AG09319 (cell line): ENCODE results near the gene WNT5B.
"Not testable (repeated sequence)": the region's sequence is repeated elsewhere in the genome, so short reads cannot be mapped to it uniquely, and the experiment has no call there.

Experiments
- DNase-seq: peaks from one replicate; pipeline ENCODE4 v3.0.0-alpha.2; 2010; ENCODE audit warnings: low read depth; ENCODE audit errors: extremely low read depth
- CTCF ChIP-seq: IDR thresholded peaks from 2 replicates; pipeline ENCODE4 v1.5.1; 2011; ENCODE audit warnings: low read depth, mild to moderate bottlenecking, inconsistent platforms, low read length, moderate library complexity

WNT5B gene

DNA sequence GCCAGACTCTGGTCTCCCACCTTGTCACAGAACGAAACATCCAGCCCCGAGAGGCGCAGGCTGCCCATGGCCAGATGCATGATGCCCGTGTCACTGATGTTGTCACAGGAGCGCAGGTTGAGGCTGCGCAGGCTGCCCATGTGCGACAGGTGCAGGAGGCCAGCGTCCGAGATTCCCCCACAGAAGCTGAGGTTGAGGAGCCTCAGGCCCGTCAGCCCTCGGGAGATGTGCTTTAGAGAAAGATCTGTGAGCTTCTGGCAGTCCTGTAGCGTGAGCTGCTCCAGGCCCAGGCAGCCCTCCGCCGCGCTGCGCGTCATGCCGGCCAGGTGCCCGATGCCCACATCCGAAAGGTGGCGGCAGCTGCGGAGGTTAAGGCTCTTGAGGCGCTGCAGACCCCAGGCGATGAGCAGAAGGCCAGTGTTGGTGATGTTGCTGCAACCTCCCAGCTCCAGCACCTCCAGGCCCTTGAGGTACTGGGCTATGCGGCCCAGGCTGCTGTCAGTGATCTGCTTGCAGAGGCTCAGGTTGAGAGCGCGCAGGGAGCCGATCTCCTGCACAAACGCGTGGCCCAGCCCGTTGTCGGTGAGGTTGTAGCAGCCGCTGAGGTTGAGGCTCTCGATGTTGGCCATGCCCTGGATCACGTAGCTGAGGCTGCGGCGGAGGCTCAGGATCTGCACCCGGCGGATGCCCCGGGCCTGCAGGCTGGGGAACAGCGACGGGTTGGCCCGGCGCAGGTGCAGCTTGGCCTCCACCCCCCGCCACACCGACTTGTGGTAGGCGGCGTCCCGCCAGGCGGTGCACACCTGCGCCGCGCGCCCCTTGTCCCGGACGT lies 35.6 kb upstream of the WNT5B start:
- no peak for TF ChIP-seq CTCF
- DNase-seq = no peak

- no peak for DNase-seq
- no peak for TF ChIP-seq CTCF
Measured at GRCh38 chr12:1594006-1594260, 35.1 kb upstream of the WNT5B start.

- no peak for DNase-seq
- TF ChIP-seq CTCF = no peak
Measured at GRCh38 chr12:1594261-1595025, 34.6 kb upstream of the WNT5B start, which contains the start of gene FBXL14. Gene FBXL14, minus strand, starts transcription at chr12:1594581. Its CDS starts 515 bp downstream, at chr12:1594066.

DNA sequence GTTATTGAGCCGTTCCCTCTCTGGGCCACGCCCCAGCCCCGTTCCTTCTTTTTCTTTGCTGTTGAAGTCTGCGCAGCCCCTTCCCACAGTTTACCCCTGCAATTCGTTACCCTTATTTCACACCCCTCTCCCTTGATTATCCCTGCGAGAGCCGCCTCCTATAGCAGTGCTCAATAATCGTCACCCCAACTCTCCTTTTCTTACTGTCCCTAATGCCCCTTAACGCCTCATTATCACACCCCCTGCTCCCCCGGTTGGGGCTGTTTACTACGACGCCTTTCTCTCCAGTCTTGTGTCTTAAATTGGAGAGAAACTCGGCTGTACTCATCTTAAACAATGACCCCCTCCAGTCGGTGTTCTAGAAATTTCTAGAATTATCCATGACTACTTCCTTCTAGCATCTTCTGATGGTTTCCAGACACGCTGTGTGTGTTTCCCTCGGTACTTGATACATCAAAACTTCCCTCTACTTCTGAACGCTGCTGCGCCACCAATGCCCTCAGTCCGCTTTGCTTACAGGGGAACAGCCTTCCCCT lies 33.9 kb upstream of the WNT5B start:
- no peak for TF ChIP-seq CTCF

DNA sequence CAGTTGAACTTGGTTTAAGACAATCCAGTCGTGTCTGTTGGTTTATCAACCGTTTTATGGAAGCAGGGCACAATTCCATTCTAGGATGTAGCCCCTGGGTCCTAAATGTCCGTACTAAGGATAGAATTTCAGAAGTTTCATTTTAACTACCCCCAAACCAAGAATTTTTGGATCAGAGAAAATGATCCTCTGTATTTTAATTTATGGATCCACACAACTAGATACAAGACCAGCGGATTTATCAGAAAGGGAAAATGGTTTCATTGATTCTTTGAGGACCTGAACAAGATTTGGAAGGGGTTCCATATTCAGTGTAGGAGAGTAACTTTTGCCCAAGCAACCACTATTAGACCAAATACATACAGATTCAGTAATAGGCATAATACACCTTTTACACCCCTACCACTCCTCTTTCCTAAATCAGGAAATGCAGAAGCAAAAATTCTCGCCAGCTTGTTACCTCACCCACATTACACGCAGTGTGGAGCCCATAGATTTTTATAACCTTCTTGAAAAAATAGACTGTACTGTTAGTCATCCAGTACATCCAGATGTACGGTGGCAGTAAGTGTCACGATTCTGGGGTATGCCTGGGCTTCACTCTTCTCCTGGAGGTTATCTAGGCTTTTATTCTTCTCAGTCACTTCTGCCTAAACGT lies 33.2 kb upstream of the WNT5B start:
- DNase-seq = no peak
- no peak for TF ChIP-seq CTCF

More for the DNA sequence above, 33.9 kb upstream of the WNT5B start:
- no peak for DNase-seq

DNA sequence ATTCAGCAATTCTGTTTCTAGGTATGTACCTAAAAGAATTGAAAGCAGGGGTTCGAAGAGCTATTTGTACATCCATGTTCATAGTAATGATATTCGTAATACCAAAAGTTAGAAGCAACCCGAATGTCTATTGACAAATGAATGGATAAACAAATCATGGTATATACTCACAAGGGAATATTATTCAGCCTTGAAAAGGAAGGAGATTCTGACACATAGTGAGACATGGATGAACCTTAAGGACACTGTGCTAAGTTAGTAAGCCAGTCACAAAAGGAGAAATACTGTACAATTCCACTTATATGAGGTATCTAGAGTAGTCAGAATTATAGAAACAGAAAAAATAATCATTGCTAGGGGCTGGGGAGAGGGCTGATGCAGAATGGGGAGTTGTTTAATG lies 30.3 kb upstream of the WNT5B start:
- no peak for TF ChIP-seq CTCF
- no peak for DNase-seq

DNA sequence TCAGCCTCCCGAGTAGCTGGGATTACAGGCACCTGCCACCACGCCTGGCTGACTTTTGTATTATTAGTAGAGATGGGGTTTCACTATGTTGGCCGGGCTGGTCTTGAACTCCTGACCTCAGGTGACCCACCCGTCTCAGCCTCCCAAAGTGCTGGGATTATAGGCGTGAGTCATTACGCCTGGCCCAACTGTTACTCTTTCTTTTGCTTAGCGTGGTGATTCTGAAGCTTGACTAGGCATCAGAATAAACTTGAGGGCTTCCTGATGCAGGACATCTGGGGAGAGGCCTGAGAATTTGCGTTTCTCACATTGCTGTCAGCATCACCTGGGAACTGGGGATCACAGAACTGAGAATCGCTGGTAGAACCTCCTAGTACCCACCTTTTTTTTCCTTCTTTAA lies 26.3 kb upstream of the WNT5B start:
- DNase-seq = not testable (repeated sequence)
